B cell (primary cell): Measurements from ENCODE around the gene DNAJC21. TPM values are rescaled to one million over a fixed set of nuclear protein-coding genes. Genes with fewer than 3 reads are reported as not detected.

Experiments used
- ATAC-seq: fragments of 200-7000 bp; cut with Tn5 transposase; one replicate; pipeline ENCODE4 v1.10.0; 2021; ENCODE audit warnings: low read depth, mild to moderate bottlenecking, moderate number of reproducible peaks, moderate library complexity
- CTCF ChIA-PET: fragments of 350-600 bp; sonication (Branson Sonifier 250); formaldehyde crosslinking; loops from one replicate; lab custom pipeline; 2021; ENCODE audit warnings: antibody characterized with exemption, inconsistent platforms; lab: Charles Lee
- POLR2A ChIA-PET: fragments of 350-600 bp; sonication (Branson Sonifier 250); formaldehyde crosslinking; loops from one replicate; lab custom pipeline; 2021; ENCODE audit warnings: antibody characterized with exemption; lab: Charles Lee
- DNase-seq: peaks from one replicate; pipeline ENCODE4 v3.0.0; 2013
- H2AFZ ChIP-seq: 2 replicates; pipeline ENCODE4 v1.6.1; 2012; ENCODE audit warnings: mild to moderate bottlenecking, low read depth, low read length; ENCODE audit not compliant: insufficient read depth, poor library complexity, severe bottlenecking
- H3K27ac ChIP-seq, 2 donors: 1 replicate in 1 of 2; 2 replicates in 1 of 2; pipeline ENCODE4 v1.5.1; 2012 to 2013; ENCODE audit warnings: low read length in 2 of 2, mild to moderate bottlenecking in 2 of 2, moderate library complexity in 1 of 2
- H3K27me3 ChIP-seq, 4 experiments: fragments of 200-600 bp in 1 of 4; sonication (generic) in 1 of 4; replicated peaks in 1 of 4; 1 replicate in 2 of 4; 2 replicates in 2 of 4; pipeline versions ENCODE4 v1.6.1 to v1.7.0; 2013 to 2016; ENCODE audit warnings: low read length in 3 of 4, mild to moderate bottlenecking in 2 of 4, mixed read lengths in 1 of 4, moderate library complexity in 1 of 4; ENCODE audit not compliant: insufficient read depth in 4 of 4, control insufficient read depth in 3 of 4; ENCODE audit errors: control extremely low read depth in 1 of 4
- H3K36me3 ChIP-seq, 2 experiments: replicated peaks in 1 of 2; 1 replicate in 1 of 2; 2 replicates in 1 of 2; pipeline versions ENCODE4 v1.6.1 to v1.7.1; 2013; ENCODE audit warnings: low read length in 1 of 2; ENCODE audit not compliant: insufficient read depth in 2 of 2, control insufficient read depth in 1 of 2; ENCODE audit errors: control extremely low read depth in 1 of 2, extremely low read depth in 1 of 2
- H3K4me1 ChIP-seq, 2 donors: fragments of 200-600 bp in 1 of 2; sonication (generic) in 1 of 2; 1 replicate in 1 of 2; 2 replicates in 1 of 2; pipeline versions ENCODE4 v1.5.1 to v1.6.1; 2013 to 2017; ENCODE audit warnings: low read length in 2 of 2; ENCODE audit not compliant: control insufficient read depth in 2 of 2, insufficient read depth in 2 of 2
- H3K4me2 ChIP-seq: replicated peaks from 2 replicates; pipeline ENCODE3; 2012; ENCODE audit warnings: mild to moderate bottlenecking, low read depth, low read length; ENCODE audit not compliant: poor library complexity, severe bottlenecking
- H3K4me3 ChIP-seq, 5 experiments: fragments of 200-600 bp in 1 of 5; sonication (generic) in 1 of 5; 1 replicate in 3 of 5; 2 replicates in 2 of 5; pipeline versions ENCODE4 v1.5.1 to v1.7.0; 2011 to 2016; ENCODE audit warnings: low read length in 4 of 5, mild to moderate bottlenecking in 4 of 5, low read depth in 2 of 5, control low read depth in 1 of 5, moderate library complexity in 1 of 5; ENCODE audit not compliant: insufficient read depth in 1 of 5; ENCODE audit errors: control extremely low read depth in 1 of 5, extremely low read depth in 1 of 5
- H3K79me2 ChIP-seq: fragments of 200-600 bp; sonication (generic); one replicate; pipeline ENCODE4 v1.6.0; 2016; ENCODE audit warnings: low read length; ENCODE audit not compliant: control insufficient read depth, insufficient read depth
- H3K9ac ChIP-seq: fragments of 200-600 bp; sonication (generic); 2 replicates; pipeline ENCODE4 v1.6.1; 2017; ENCODE audit warnings: mild to moderate bottlenecking, low read length, moderate library complexity
- H3K9me3 ChIP-seq, 3 donors: one replicate each; pipeline versions ENCODE4 v1.6.1 to v1.7.1; 2013; ENCODE audit warnings: low read length in 2 of 3; ENCODE audit not compliant: control insufficient read depth in 2 of 3, insufficient read depth in 1 of 3; ENCODE audit errors: control extremely low read depth in 1 of 3
- H4K20me1 ChIP-seq: 2 replicates; pipeline ENCODE4 v1.6.0; 2012; ENCODE audit warnings: mild to moderate bottlenecking, low read length; ENCODE audit not compliant: insufficient read depth, control insufficient read depth, poor library complexity, severe bottlenecking
- H3K27ac Mint-ChIP-seq: one replicate; pipeline ENCODE4 v1.8.0; 2021; ENCODE audit warnings: mixed read lengths
- H3K27me3 Mint-ChIP-seq: one replicate; pipeline ENCODE4 v1.8.0; 2021; ENCODE audit warnings: mixed read lengths
- H3K4me1 Mint-ChIP-seq: one replicate; pipeline ENCODE4 v1.8.0; 2021; ENCODE audit warnings: mixed read lengths
- H3K4me3 Mint-ChIP-seq: one replicate; pipeline ENCODE4 v1.8.0; 2021; ENCODE audit warnings: mixed read lengths
- H3K9me3 Mint-ChIP-seq: one replicate; pipeline ENCODE4 v1.8.0; 2022; ENCODE audit warnings: mixed read lengths; ENCODE audit not compliant: insufficient read depth
- CTCF ChIP-seq: fragments of 200-600 bp; IDR thresholded peaks from one replicate; pipeline ENCODE4 v1.8.0; 2022; ENCODE audit warnings: antibody characterized with exemption, mild to moderate bottlenecking
- EZH2 ChIP-seq: IDR thresholded peaks from 2 replicates; pipeline ENCODE4 v1.6.1; 2012; ENCODE audit warnings: borderline replicate concordance, low read depth, mild to moderate bottlenecking, moderate library complexity, low read length; ENCODE audit not compliant: insufficient read depth, poor library complexity, severe bottlenecking
- WGBS: methylation state at CpG from one replicate; pipeline ENCODE4 v1.1.5; 2013; ENCODE audit warnings: missing lambda C conversion rate; ENCODE audit not compliant: insufficient coverage; 5-methylcytosine and 5-hydroxymethylcytosine counted together
- intact Hi-C: fragments of 100-400 bp; cut with micrococcal nuclease; formaldehyde crosslinking; loops from one replicate; pipeline ENCODE4 v1.10.0; 2022
- polyA plus RNA-seq: library from polyadenylated mRNA; depleted of rRNA; stranded (reverse); fragments of >200 nt; gene quantifications from 2 replicates; pipeline ENCODE4 v1.2.3, GENCODE V29; 2012
- total RNA-seq, 2 donors: library from RNA; stranded (reverse); fragments of 120-200 nt in 1 of 2; gene quantifications; 1 replicate in 1 of 2; 2 replicates in 1 of 2; pipeline versions ENCODE4 v1.2.3 to v1.2.4, GENCODE V29; 2013 to 2022

DNAJC21 gene
- total and polyA plus RNA-seq, 2 donors (not counting 1 experiment from before 2014, with no cell fraction given), result 7.2 to 59.3 TPM

DNA sequence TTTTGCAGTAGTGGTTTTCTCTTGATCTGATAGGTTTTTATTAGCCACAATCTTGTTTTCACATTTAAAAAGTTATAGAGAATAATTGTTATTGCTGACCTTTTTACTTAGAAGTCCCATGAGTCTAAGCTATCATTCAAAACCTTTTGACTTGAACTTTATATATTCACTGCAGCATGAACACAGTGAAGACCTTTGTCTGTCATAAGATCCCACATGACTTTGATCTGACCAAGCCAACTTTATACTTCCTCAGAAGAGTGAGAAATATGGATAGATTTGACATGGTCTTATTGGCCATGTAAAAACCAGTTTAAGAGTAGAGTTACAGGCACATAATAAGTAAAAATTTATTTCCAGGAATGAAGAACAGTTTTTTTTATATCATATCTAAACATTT lies 48.1 kb upstream of the DNAJC21 start:
- Histone ChIP-seq H4K20me1 (no peaks in the 10 kb centered on the region), H3K9me3 (peaks cover 0 to 2% (median 0%) of the 10 kb centered on the region in 3 donors), H3K36me3 (no peaks in the 10 kb centered on the region), H3K9ac (no peak overlapping the region), H3K4me3 (no peak overlapping the region), H3K79me2 (no peaks in the 10 kb centered on the region), H3K4me1 (no peaks in the 10 kb centered on the region), H3K4me2 (no peak overlapping the region), H2AFZ (no peak overlapping the region), H3K27ac (no peak overlapping the region), H3K27me3 (no peaks in the 10 kb centered on the region)
- no peaks in the 10 kb centered on the region for H3K4me1 Mint-ChIP-seq
- TF ChIP-seq EZH2, result no peak
- no peak for TF ChIP-seq CTCF
- intact Hi-C loops, result no loop called here
- no peak overlapping the region for H3K4me3 Mint-ChIP-seq
- DNase-seq, result no peak
- H3K27me3 Mint-ChIP-seq, result peaks cover 8% of the 10 kb centered on the region
- peaks cover 4% of the 10 kb centered on the region for H3K9me3 Mint-ChIP-seq
- H3K27ac Mint-ChIP-seq, result no peak overlapping the region
- ATAC-seq, result no peak
- ChIA-PET POLR2A (no interaction called here), CTCF (no interaction called here)

- intact Hi-C loops, result no loop called here
- Histone ChIP-seq H3K4me1 (no peaks in the 10 kb centered on the region), H3K9ac (no peak overlapping the region), H3K27ac (no peak overlapping the region), H4K20me1 (no peaks in the 10 kb centered on the region), H3K36me3 (no peaks in the 10 kb centered on the region), H3K4me2 (no peak overlapping the region), H3K9me3 (no peaks in the 10 kb centered on the region), H2AFZ (no peak overlapping the region), H3K27me3 (no peaks in the 10 kb centered on the region), H3K79me2 (no peaks in the 10 kb centered on the region), H3K4me3 (no peak overlapping the region)
- CTCF ChIA-PET, result interaction anchor here (0.7 to 0.9 kb wide), 3 partner anchors 12 to 991 kb away, joined by 3 to 4 read pairs (median 4); no protein-coding TSS in a partner anchor
- ATAC-seq (no peak), DNase-seq (no peak)
- Mint-ChIP-seq H3K9me3 (no peaks in the 10 kb centered on the region), H3K4me3 (no peak overlapping the region), H3K4me1 (no peaks in the 10 kb centered on the region), H3K27me3 (peaks cover 13% of the 10 kb centered on the region), H3K27ac (no peak overlapping the region)
- POLR2A ChIA-PET, result no interaction called here
- WGBS, result 71% methylated on average over 1 of the region's 3 CpGs
- TF ChIP-seq CTCF (no peak), EZH2 (no peak)
Observed at GRCh38 chr5:34886392-34887119, 42.8 kb upstream of the DNAJC21 start.
